SK-N-MC (cell line): Measurements from ENCODE around the gene WNT10A.
"Not testable (repeated sequence)": the region's sequence is repeated elsewhere in the genome, so short reads cannot be mapped to it uniquely, and the experiment has no call there.

ENCODE experiments used
- DNase-seq: peaks from one replicate; pipeline ENCODE4 v3.0.0-alpha.2; 2011; ENCODE audit warnings: low read depth, low spot score
- H3K27ac ChIP-seq: fragments of 200-600 bp; sonication (generic); 2 replicates; pipeline ENCODE4 v1.5.1; 2016; ENCODE audit warnings: mixed run types
- H3K36me3 ChIP-seq: fragments of 200-600 bp; sonication (generic); 2 replicates; pipeline ENCODE4 v1.6.1; 2017; ENCODE audit warnings: antibody characterized with exemption, low read length, mixed read lengths; ENCODE audit not compliant: insufficient read depth
- H3K4me3 ChIP-seq: fragments of 200-600 bp; sonication (generic); 2 replicates; pipeline ENCODE4 v1.5.1; 2016
- H3K9ac ChIP-seq: fragments of 200-600 bp; sonication (generic); 2 replicates; pipeline ENCODE4 v1.8.0; 2017; ENCODE audit warnings: mixed run types, mixed read lengths; ENCODE audit not compliant: insufficient read length
- H3K9me3 ChIP-seq: fragments of 200-600 bp; sonication (generic); 2 replicates; pipeline ENCODE4 v1.6.1; 2017; ENCODE audit warnings: low read depth, mild to moderate bottlenecking, antibody characterized with exemption, low read length, moderate library complexity, mixed read lengths
- EZH2 ChIP-seq: fragments of 200-600 bp; sonication (generic); IDR thresholded peaks from one replicate; pipeline ENCODE4 v1.6.1; 2017; ENCODE audit warnings: antibody characterized with exemption
- FOXP2 ChIP-seq: optimal IDR thresholded peaks from 2 replicates; pipeline ENCODE3; 2011; ENCODE audit warnings: mild to moderate bottlenecking, moderate library complexity; ENCODE audit not compliant: insufficient read depth; ENCODE audit errors: extremely low read length, control extremely low read depth
- POLR2AphosphoS5 ChIP-seq: IDR thresholded peaks from 2 replicates; pipeline ENCODE4 v1.6.1; 2012; ENCODE audit warnings: mild to moderate bottlenecking, low read depth, low read length, borderline replicate concordance

Gene WNT10A

GRCh38 chr2:218924757-218925156, 44.1 kb downstream of the WNT10A start:
- no peak for DNase-seq
- Histone ChIP-seq H3K36me3 (no peaks in the 10 kb centered on the region), H3K27ac (no peak overlapping the region), H3K9ac (no peak overlapping the region), H3K4me3 (no peak overlapping the region), H3K9me3 (no peaks in the 10 kb centered on the region)
- TF ChIP-seq FOXP2 (no peak), POLR2AphosphoS5 (no peak), EZH2 (no peak)

GRCh38 chr2:218925434-218925833, 44.8 kb downstream of the WNT10A start:
- TF ChIP-seq FOXP2 (no peak), EZH2 (no peak), POLR2AphosphoS5 (no peak)
- Histone ChIP-seq H3K4me3 (no peak overlapping the region), H3K27ac (no peak overlapping the region), H3K9ac (no peak overlapping the region), H3K9me3 (no peaks in the 10 kb centered on the region), H3K36me3 (no peaks in the 10 kb centered on the region)
- no peak for DNase-seq

DNA sequence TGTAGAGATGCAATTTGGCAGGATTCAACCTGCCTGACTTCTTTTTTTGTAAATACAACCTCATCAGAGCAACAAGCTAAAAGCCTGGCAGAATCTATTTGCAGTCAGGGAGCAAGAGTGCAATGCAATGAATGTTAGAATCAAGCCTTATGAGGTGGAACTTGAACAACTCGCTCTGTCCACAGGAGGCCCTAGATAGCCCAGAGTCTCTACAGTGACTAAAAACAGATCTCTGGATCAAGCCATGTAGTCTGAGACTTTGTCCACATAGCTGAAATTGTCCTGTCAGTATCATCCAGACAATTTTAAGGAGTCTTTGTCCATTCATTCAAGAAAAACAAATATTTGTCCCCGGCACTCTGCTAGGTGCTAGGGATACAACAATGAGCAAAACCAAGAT, 46.8 kb downstream of the WNT10A start:
- no peak overlapping the region for H3K9ac ChIP-seq
- H3K36me3 ChIP-seq = no peaks in the 10 kb centered on the region
- no peak for DNase-seq
- H3K9me3 ChIP-seq = no peaks in the 10 kb centered on the region
- no peak for TF ChIP-seq EZH2
- TF ChIP-seq FOXP2 = no peak
- TF ChIP-seq POLR2AphosphoS5 = no peak
- no peak overlapping the region for H3K27ac ChIP-seq
- no peak overlapping the region for H3K4me3 ChIP-seq

- H3K4me3 ChIP-seq = no peak overlapping the region
- no peaks in the 10 kb centered on the region for H3K9me3 ChIP-seq
- DNase-seq = no peak
- no peak for TF ChIP-seq POLR2AphosphoS5
- no peak for TF ChIP-seq EZH2
- no peak for TF ChIP-seq FOXP2
- no peaks in the 10 kb centered on the region for H3K36me3 ChIP-seq
- no peak overlapping the region for H3K27ac ChIP-seq
- H3K9ac ChIP-seq = no peak overlapping the region
These were observed 47.2 kb downstream of the WNT10A start for GRCh38 chr2:218927876-218928275.

- not testable (repeated sequence) for DNase-seq, H3K4me3 ChIP-seq, H3K9ac ChIP-seq, H3K9me3 ChIP-seq, H3K36me3 ChIP-seq, H3K27ac ChIP-seq
These were observed 49.8 kb downstream of the WNT10A start for GRCh38 chr2:218930488-218930887.

DNA sequence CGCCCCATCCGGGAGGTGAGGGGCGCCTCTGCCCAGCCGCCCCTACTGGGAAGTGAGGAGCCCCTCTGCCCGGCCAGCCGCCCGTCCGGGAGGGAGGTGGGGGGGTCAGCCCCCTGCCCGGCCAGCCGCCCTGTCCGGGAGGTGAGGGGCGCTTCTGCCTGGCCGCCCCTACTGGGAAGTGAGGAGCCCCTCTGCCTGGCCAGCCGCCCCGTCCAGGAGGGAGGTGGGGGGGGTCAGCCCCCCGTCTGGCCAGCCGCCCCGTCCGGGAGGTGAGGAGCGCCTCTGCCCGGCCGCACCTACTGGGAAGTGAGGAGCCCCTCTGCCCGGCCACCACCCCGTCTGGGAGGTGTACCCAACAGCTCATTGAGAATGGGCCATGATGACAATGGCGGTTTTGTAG, 51.1 kb downstream of the WNT10A start:
- not testable (repeated sequence) for H3K36me3 ChIP-seq, H3K9me3 ChIP-seq, H3K4me3 ChIP-seq, H3K27ac ChIP-seq, DNase-seq, H3K9ac ChIP-seq
